Middle frontal gyrus (tissue), 1 donor: ENCODE data around the gene WSB1.
"Not testable (repeated sequence)": the region's sequence is repeated elsewhere in the genome, so short reads cannot be mapped to it uniquely, and the experiment has no call there.

Experiments
- DNase-seq: peaks from one replicate; pipeline ENCODE4 v3.0.0-alpha.2; 2015; ENCODE audit warnings: low spot score; ENCODE audit errors: extremely low spot score

WSB1 gene

DNA sequence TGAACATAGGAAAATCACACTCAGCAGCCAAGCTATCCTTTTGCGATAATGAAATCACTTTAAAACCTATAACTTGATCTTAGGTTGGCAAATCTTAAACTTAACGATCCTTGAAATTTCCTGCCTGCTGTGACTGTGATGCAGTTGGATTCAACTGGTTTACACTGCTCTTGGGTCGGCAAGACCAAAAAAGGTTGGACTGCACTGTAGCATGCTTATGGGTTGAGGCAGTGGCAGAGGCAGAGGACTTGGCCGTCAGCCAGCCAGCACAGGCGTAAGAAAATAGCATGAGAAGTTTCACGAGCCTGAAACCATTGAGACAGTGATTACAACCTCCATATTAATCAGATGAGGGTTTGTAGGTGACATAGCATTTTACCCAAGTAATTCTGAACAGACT is 21.4 kb downstream of the WSB1 start:
- DNase-seq, result no peak

DNA sequence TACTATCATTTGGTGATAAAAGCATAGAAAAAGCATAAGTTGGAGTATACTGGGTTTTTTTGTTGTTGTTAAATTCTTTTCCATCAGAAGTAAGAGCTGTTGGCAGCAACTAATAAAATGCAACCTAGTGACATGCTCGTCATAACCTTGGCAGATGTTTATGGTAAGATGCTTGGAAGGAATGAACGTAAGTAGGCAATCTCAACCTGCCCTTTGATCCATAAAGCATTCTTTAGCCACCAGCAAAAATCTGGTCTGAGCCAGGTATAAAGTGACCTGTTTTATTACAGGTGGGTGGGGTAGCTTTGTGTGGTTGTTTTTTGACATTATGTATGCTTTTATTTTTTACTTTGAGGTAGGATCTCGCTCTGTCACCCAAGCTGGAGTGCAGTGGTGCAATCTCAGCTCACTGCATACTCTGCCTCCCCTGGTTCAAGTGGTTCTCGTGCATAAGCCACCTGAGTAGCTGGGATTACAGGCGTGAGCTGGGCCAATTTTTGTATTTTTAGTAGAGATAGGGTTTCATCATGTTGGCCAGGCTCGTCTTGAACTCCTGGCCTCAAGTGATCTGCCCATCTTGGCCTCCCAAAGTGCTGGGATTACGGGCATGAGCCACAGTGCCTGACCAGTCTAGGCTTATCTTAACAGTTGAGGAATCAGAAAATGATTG is 22.0 kb downstream of the WSB1 start:
- DNase-seq, result no peak

DNA sequence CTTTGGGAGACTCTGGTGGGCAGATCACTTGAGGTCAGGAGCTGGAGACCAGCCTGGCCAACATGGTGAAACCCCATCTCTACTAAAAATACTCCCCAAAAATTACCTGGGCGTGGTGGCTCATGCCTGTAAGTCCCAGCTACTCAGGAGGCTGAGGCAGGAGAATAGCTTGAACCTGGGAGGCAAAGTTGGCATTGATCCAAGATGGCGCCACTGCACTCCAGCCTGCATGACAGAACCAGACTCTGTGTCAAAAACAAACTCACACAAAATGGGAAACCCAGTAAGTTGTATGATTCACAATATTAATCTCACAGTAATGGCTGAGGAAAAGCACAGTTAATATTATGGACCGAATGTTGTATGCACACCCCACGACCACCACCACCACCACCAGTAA is 24.3 kb downstream of the WSB1 start:
- DNase-seq, result no peak

DNA sequence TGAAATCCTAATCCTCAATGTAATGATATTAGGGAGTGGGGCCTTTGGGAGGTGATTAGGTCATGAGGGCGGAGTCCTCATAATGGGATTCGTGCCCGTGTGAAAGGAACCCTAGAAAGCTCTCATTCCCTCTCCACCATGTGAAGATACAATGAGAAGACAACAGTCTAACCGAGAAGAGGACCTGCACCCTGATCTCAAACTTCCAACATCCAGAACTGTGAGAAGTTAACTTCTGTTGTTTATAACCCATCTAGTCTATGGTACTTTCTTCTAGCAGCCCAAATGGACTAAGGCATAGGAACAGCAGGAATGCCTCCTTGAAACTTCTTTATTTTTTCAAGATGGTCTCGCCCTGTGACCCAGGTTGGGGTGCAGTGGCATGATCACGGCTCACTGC is 24.7 kb downstream of the WSB1 start:
- no peak for DNase-seq

DNA sequence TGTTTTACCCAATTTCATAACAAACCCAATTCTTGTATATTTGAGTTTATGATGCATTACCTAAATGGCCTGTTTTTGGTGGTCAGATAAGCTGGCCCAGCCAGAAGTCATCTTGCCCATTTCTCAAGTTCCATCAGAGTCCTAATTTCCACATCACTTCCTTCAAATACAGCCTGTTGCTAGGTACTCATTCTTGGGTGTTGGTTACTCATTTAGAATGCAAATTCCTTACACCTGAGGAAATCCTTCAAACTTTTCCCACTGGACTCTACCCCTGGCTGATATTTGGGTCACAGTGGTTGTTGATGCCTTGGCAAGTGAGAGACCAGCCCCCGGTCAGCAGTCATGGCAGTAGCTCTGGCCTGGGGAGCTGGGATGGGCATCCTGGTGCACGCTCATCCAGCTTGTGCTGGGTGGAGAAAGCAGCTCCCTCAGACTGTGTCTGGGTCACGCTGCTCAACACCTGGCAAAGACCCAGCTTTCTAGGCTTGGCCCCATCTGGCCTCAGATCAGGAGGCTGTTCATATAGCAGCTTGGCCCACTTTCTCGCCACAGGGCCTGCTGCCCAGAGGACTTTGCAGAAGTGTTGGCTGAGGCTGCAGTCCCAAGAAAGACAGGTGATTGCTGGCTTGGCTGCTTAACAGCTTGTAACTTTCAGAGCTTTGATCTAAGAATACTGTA is 25.8 kb downstream of the WSB1 start:
- DNase-seq, result no peak

DNA sequence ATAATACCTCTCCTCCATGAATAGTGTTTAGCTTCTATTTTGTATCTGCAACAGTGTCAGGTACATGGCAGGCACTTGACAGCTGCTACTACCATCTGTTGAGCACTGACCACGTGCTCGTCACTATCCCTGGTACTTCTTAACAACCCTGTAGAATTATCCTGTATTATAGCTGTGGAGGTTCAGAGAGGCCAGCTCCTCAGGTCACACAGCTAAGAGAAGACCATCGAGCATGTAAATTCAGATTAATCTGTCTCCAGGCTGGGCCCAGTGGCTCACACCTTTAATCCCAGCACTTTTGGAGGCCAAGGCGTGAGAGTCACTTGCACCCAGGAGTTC is 26.3 kb downstream of the WSB1 start:
- no peak for DNase-seq

DNA sequence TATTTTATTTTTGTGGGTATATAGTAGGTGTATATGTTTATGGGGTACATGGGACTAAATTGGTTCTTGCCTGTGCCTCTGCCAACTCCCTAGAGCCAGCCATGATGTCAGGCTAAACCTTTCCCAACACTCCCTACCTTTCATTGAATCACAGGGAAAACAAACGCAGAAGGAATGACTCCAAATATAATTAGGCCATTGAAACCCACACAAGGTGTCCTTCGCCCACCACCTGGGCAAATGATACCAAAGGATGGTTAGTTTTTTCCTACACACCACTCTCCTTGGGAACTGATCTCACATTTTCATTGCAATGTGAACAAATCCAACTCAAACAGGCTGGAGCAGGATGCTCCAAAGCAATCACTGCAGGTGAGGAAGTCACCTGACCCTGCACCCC is 27.5 kb downstream of the WSB1 start:
- DNase-seq, result no peak

DNA sequence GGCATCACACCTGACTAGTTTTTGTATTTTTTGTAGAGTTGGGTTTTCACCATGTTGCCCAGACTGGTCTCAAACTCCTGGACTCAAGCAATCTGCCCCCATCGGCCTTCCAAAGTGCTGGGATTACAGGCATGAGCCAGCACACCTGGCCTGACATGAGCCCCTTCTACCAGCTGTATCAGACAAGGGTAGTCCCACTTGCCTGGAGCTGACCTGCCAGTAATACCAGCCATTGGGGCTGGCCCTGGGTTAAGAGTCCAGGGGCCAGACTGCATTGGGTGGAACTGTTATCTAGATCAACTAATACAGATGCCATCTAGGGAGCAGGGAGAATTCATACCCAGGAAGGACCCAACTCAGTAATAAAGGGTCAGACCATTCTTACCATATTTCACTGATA is 28.1 kb downstream of the WSB1 start:
- no peak for DNase-seq

DNA sequence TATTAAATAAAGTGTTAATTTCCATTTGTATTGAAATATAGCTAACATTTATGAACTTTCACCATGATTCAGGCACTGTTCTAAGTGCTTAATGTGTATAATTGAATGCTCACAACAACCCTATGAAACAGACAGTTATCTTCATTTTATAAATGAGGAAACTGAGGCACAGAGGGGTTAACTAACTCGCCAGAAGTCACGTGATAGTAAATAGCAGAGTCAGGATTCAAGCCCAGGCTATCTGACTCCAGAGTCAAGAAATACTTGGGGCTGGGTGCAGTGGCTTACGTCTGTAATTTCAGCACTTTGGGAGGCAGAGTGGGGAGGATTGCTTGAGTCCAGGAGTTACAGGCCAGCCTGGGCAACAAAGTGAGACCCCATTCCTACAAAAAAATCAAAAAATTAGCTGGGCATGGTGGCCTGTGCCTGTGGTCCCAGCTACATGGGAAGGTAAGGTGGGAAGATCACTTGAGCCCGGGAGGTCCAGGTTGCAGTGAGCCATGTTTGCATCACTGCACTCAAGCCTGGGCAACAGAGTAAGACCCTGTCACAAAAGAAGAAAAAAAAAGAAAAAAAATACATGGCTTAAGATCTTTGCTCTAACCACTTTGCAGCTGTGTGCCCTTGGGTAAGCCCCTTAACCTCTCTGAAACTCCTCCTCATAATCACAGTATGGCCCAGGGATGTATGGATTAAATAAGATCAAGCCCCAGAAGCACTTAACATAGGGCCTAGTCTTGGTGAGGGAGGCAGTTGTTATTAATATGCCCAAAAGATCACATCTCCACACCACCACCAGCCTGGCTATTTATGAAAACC is 29.0 kb downstream of the WSB1 start:
- DNase-seq, result no peak

DNA sequence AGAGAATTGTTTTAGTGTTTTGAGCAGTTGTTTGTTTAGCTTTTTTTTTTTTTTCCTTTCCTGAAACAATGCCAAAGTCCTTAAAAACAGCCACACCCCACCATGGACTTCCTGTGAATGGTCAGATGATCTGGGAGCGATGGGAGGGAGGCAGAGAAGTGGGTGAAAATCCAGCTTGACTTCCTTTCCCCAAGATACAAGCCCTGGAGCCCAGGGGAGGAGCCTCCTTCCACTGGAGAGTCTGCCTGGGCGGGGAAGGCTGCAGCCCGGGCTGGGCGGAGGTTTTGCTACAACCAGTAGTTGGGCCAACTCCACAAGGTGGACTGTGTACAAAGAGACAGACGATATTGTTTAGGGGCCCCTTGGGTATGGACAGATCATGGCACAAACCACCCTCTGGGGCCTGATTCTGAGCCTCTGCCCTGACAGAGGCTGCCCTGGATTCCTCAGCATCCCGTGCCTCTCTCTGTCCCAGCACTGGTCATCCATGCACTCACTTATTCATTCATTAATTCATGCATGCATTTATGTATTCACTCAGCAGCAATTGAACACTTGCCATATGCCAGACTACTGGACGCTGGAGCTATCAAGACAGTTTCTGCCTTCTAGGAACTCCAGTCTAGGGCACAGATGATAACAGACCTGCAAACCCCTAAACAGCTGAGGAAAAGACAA is 29.8 kb downstream of the WSB1 start:
- DNase-seq, result no peak

DNA sequence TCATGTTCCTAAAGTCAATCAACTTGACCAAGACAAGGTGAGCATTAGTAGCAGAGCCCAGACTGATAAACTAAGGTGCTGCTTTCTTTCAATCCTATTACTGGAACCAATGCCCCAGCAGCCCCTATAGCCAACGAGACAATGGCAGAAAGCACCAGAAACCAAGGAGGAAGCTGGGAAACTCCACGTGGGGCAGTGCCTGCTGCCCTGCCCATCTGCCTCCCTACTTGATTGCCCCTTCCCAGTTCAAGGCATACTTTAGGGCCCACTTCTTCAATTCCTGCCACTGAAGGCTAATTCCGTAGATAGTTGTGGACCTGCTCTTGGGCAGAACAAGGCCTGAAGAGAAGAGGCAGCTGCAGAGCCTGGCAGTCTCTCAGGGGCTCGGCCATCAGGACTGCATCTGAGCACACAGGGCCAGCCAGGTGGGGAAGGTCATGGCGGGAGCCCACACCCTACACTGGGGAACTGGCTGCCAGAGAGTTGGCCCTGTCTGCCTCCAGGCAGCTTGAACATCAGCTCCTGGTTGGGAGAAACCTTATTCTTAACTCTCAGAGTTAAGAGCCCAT is 30.9 kb downstream of the WSB1 start:
- DNase-seq, result no peak

DNA sequence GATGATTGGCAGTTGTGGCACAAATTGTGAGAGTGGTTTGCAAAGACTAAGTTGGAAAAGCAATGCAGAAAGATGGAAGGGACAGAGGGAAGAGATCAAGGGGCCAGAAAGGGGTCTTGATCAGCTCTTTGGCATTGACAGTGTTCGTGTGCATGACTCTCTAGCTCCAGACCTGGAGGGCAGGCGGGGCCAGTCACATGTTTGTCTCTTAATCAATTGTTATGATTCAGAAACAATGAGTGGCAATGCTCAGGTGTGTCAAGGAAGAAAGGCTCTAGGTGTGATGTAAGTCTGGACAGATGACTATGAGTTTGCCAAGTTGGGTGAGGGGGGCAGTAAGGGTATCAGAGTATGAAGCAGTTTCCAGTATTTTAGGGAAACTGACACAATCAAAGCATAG is 32.1 kb downstream of the WSB1 start:
- DNase-seq, result no peak

DNA sequence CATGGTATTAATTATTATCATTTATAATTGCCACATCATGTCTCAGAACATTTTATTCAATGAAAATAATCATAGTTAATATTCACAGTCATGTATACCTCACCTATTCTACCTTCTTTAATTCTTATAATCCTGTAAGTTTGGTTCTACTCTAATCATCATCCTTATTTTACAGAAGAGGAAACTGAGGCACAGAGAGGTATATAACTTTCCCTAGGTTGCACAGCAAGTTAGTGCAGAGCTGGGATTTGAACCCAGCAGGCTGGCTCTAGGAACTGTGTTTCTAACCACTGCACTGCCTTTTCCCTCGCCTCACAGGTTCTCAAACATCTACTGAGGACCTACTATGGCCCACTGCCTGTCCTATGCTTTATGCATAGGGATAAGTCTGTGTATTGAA is 32.7 kb downstream of the WSB1 start:
- no peak for DNase-seq

DNA sequence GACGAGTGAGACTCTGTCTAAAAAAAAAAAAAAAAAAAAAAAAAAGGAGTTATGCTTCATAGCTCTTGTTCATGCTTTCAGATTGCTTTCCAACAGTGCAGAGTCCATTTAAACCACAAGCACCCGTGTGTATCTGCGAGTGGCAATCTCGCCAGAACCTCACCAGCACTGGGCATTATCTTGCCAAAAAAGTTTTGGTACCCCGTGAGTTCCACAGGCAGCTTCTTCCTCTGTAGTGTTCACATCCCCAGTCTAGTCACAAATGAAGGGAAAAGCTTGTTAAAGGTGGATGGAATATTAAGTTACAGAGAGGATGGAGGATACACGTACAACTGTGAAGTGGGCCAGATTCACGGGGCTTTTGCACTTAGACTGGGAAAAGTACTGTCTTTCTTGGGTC is 33.5 kb downstream of the WSB1 start:
- DNase-seq, result no peak

DNA sequence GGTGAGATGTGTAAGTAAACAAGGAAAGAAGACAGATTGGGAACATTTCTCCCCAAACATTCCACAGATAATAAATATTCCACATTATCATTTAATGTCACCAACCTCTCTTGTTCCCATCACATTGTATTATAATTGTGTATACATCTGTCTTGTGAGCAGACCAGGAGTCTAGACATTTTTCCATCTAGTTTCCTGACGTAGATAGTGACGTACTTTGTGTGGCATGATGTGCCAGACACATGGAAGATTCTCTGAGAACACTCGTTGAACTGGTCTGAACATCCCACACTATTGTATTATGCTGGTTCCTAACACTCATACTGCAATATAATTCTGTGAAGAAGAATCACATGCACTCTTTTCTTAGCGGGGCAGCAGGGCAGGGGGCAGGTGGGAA is 34.0 kb downstream of the WSB1 start:
- no peak for DNase-seq

DNA sequence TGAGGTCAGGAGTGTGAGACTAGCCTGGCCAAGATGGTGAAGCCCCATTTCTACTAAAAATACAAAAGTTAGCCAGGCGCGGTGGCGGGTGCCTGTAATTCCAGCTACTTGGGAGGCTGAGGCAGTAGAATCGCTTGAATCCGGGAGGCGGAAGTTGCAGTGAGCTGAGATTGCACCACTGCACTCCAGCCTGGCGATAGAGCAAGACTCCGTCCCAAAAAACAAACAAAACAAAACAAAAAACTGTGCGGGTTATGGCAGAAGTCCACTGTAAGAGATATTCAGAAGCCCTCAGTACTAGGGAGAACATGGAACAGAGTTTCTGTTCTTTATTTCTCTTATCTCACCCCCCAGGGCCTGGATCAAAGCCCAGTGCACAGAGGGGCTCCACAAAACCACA is 34.8 kb downstream of the WSB1 start:
- not testable (repeated sequence) for DNase-seq

DNA sequence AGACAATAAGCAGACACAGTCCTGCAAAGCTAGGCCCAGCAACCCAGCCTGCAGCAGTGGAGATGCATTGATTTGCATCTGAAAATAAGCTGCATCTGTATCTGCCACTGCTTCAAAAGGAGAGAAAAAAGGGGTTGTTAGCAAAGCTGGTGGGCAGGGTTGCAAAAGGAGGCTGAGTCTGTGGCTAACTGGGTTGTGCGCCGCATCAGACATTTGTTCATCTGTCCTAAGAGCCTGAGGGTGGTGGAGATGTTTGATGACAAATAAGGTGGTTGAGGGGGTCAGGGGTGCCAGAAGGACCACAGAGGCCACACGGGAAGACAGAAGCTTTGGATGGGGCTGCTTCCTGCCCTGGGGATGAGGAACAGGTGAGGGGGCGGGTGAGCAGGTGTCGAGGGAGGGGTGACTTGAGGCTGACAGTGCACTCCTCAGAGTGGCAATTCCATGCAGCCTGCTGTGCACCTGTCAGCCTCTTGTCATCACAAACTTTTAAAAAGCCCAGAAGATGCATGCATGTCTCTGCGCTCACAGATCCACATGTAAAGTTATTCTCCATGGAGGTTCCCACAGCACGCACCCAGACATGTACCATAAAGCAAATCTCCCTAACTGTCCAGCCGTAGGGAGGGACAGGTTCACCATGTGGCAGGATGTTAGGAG is 35.4 kb downstream of the WSB1 start:
- DNase-seq, result no peak

DNA sequence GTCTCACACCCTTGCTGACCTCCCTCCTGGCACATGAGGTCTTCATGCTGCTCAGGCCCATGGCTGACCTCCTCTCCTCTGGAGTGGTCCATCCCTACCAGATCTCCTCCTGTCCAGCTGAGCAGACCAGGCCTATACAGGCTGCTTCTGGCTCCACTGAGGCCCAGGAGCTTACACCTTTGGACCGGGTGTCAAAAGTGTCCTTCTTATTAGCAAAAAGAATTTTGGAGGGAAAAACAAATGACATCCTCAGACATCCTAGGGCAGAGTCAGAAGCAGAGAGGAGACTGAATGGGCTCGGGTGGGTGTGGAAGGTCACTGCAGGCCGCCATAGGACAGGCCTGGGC is 38.1 kb downstream of the WSB1 start:
- DNase-seq, result no peak

DNA sequence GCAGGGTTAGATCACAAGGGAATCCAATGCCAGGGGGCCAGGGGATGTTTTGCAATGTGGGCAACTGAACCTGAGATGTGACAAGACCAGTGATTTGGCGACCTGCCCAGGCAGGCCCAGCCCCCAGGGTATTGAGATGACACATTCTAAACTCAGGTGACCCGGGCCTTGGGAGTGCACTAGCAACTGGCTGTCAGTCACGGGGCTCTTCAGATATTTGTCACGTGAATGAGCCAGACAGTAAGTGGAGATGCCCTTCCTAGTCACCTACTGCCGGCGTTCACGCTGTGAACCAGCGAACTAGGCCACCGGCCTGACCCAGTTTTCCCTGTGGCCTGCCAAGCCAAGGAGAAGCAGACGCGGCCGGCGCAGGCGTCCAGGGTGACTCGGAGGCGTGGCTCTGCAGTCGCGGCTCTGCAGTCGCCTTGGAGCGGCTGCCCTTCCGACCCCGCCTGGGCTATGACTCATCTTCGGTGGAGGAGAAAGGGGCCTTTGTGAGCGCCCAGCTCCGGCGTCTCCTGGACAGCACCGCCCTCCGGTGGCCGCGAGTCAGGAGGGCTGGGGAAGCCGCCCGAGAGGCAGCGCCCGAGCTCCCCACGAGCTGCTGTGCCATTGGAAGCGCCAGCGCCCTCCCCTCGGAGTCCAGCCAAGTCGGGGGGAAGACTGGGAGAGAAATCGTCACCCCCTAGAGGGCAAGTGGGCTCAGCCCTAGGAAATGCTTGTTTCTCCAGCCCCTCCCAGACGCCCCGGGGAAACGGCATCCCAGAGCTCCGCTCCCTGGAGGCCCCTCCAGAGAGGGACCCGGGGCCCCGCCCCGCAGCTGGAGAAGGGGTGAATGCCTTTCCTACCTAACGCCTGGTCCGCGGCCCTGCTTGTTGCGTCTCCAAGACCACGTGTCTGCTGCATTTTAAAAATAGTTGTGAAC is 38.8 kb downstream of the WSB1 start:
- peak; percentile 90 for DNase-seq

DNA sequence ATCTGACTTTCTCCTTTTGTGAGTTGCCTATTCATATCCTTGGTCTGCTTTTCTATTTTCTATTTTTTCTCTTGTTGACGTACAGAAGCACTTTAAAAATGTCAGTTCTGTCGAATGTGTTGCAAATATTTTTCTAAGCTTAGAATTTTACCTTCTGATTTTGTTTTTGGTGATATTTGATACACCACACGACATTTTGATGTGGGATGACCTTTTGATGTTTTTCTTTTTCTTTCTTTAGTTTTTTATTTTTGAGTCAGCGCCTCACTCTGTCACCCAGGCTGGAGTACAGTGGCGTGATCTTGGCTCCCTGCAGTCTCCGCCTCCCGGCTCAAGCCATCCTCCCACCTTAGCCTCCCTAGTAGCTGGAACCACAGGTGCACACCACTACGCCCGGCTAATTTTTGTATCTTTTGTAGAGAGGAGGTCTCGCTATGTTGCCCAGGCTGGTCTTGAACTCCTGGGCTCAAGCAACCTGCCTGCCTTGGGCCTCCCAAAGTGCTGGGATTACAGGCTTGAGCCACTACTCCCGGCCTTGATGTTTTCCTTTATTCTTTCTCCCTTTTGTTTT is 39.6 kb downstream of the WSB1 start:
- DNase-seq, result no peak
